ENCODE measurements around the gene FAM217A. TPM values are rescaled to one million over a fixed set of nuclear protein-coding genes. Genes with fewer than 3 reads are reported as not detected.

The FAM217A gene
- total and polyA plus RNA-seq, 2 of the 13 experiments (the other 11 are each of a cell fraction or from before 2014, with no cell fraction given): not detected

DNA sequence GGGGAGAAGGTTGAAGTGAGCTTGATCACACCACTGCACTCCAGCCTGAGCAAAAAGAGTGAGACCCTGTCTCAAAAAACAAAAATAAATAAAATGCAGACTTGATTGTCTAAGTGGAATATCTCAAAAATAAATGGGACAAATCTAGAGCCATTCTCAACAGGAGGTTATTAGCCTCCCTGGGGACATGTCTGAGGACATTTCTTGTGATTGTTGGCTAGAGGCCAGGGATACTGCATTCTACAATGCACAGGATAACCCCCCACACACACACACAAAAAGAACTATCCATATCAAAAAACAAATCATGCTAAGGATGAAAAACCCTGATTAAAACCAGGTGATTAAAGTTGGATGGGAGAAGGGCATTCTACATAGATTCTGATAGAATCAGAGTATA, 37.5 kb downstream of the FAM217A start (continued):
- TF ChIP-seq, protein P1, sequence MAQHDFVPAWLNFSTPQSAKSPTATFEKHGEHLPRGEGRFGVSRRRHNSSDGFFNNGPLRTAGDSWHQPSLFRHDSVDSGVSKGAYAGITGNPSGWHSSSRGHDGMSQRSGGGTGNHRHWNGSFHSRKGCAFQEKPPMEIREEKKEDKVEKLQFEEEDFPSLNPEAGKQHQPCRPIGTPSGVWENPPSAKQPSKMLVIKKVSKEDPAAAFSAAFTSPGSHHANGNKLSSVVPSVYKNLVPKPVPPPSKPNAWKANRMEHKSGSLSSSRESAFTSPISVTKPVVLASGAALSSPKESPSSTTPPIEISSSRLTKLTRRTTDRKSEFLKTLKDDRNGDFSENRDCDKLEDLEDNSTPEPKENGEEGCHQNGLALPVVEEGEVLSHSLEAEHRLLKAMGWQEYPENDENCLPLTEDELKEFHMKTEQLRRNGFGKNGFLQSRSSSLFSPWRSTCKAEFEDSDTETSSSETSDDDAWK (CRISPR knock-in tag; IDR thresholded peaks at IDR 0.05): no peak
- no peak for TF ChIP-seq ZEB1 (IDR thresholded peaks at IDR 0.05; ENCODE audit: insufficient replicate concordance, low read depth)

DNA sequence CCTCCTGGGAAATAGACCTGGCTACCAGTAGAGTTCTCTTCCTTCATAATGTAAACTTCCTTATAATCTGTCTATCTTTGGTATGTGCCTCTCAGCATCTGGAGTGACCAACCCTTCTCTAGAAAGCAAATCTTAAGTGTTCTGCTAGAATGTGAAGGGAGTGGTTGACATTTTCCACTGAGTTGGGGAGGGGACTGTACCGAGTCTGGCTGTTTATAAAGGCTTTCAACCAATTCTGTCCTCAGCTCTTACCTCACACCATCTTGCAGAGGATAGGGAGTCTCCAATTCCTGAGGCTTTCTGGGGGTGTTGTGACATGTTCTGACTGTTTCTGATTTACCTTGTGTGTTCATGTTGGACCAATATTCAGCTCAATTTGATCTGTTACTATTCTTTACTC, 39.6 kb downstream of the FAM217A start:
- H3K79me2 ChIP-seq (ENCODE audit: insufficient read depth, low read length): peaks cover 39% of the 10 kb centered on the region
- FAIRE-seq: no peak

More for the DNA sequence above, 39.6 kb downstream of the FAM217A start:
- Histone ChIP-seq H3K4me3 (replicated peaks in 1 of 3; ENCODE audit: insufficient read depth in 1 of 3, low read depth in 2 of 3, low read length in 3 of 3) (no peak overlapping the region), H3K27ac (ENCODE audit: extremely low read length, insufficient read depth, low read length) (no peak overlapping the region), H3K9ac (ENCODE audit: insufficient read depth, low read depth, low read length) (no peak overlapping the region), H3K4me1 (ENCODE audit: insufficient read depth, low read length) (peaks cover 16% of the 10 kb centered on the region), H3K9me3 (ENCODE audit: low read length) (no peaks in the 10 kb centered on the region), H3K36me3 (replicated peaks in 1 of 2; ENCODE audit: control insufficient read depth in 1 of 2, insufficient read depth in 2 of 2, low read length in 2 of 2) (peaks cover 48 to 85% of the 10 kb centered on the region in 2 experiments), H2AFZ (ENCODE audit: low read length) (no peak overlapping the region), H3K4me2 (ENCODE audit: low read depth, low read length) (no peak overlapping the region), H3K27me3 (ENCODE audit: control insufficient read depth in 1 of 2, insufficient read depth in 2 of 2, low read length in 2 of 2) (no peaks in the 10 kb centered on the region), H4K20me1 (ENCODE audit: insufficient read depth, low read length) (peaks cover 24% of the 10 kb centered on the region)
- 87% methylated on average over 1 of the region's 1 CpG for WGBS (ENCODE audit: low lambda C conversion rate)
- ATAC-seq (no peak), DNase-seq (ENCODE audit: low spot score) (no peak)
- no peak for TF ChIP-seq NRL (CRISPR knock-in tag; IDR thresholded peaks at IDR 0.05; ENCODE audit: borderline replicate concordance)
- TF ChIP-seq, protein P2, sequence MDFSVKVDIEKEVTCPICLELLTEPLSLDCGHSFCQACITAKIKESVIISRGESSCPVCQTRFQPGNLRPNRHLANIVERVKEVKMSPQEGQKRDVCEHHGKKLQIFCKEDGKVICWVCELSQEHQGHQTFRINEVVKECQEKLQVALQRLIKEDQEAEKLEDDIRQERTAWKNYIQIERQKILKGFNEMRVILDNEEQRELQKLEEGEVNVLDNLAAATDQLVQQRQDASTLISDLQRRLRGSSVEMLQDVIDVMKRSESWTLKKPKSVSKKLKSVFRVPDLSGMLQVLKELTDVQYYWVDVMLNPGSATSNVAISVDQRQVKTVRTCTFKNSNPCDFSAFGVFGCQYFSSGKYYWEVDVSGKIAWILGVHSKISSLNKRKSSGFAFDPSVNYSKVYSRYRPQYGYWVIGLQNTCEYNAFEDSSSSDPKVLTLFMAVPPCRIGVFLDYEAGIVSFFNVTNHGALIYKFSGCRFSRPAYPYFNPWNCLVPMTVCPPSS (IDR thresholded peaks at IDR 0.05): no peak
- in situ Hi-C loops (cut with HindIII; ENCODE audit: extremely low pct_ligation_motif_present, low pct_unique_long_range_greater_than_20kb) (no loop called here), intact Hi-C loops (cut with micrococcal nuclease; ENCODE audit: unreplicated experiment) (no loop called here)
- POLR2A ChIA-PET: no interaction called here
- no TSS peak for BruUV-seq (replicated peaks)
- CTCF ChIA-PET (ENCODE audit: low intra/inter-chr PET ratio, low total read pairs): no interaction called here

Data from HepG2 (cell line).